ENCODE results near the gene ZGPAT.

GRCh38 chr20:63682384-63683139 lies 25.3 kb upstream of the ZGPAT start:
- TF ChIP-seq CTCF (conservative IDR thresholded peaks at IDR 0.05; ENCODE audit: low read depth, low read length) (no peak), EZH2 (IDR thresholded peaks at IDR 0.05; ENCODE audit: low read length, unreplicated experiment) (no peak)
